Hematopoietic multipotent progenitor cell treated with erythropoietin and hydrocortisone succinate and interleukin-3 and kit ligand, for 4 days (in vitro differentiated cells): ENCODE data around the gene PPFIBP2.
A peak's percentile ranks its signal among the peaks of the same experiment; 100 is the strongest.

Source experiments
- DNase-seq: peaks from one replicate; pipeline ENCODE4 v3.0.0-alpha.2; 2015

PPFIBP2 gene

DNA sequence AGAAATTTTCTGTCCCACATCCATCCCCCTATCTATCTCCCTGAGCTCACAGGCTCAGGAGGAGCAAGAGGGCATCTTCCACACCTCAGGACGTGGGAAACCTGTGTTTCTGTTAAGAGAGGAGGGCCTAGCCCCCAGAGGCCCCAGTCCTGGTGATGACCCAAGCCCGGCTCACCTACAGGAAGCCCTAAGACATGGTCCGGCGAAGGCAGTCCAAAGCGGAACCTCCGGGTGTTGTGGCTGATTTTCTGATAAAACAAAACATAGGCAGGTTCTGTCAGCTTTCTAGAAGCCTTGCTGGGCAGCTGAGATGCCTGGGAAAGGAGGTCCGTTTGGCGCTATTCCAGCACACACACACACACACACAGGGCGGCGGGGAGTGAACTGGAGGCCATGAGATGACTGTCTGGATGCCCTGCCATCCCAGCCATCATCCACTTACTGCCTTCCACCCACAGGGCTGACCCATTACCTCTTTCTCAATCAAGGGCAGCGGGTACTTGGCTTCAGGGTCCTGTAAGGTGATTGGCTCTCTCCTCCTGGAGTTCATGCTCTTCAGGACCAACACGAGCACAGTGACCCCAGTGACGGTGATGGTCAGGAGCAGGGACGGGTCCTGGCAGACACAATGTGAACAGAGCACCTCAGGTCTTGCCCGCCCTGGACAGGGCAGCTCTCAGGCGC is 158.6 kb downstream of the PPFIBP2 start:
- no peak for DNase-seq

DNA sequence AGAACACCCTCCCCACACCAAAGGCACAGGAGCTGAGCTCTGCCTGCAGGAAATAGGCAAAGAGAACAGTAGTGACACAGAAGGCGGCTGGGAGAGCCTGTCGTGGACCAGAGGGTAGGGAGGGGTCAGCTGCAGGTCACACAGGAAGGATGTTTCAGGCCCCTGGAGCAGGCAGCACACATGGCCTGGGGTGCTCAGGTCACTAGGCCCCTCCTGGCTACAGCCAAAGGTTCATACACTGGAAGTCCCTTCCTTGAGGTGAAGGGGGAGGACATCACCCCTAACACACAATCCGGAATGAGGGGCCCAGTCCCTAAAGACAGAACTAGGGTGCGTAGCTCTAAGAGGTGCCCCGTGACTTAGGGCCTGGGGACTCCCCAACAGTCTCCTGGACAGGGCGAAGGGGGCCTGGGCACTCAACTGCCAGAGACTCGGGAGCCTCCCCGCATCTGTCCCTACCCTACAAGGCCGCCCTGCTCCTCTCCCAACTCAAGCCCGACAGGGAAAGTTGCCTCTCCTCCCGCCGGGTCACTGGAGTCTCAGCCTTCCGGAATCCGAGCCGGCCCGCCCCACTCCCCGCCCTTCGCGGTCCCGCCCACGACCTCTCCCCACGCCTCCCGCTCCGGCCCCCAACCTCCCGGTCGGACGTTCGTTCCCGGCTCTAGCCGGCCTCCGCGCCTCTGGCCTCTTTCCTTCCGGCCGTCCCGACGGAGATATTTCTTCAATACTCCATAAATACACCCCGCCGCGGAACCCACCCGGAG is 159.3 kb downstream of the PPFIBP2 start, which contains the start of gene CYB5R2:
TSS of gene CYB5R2 (minus strand) at position 541 of the 764 bp plus-strand sequence. CDS start 675 bp downstream, outside the sequence.
- DNase-seq, result no peak

DNA sequence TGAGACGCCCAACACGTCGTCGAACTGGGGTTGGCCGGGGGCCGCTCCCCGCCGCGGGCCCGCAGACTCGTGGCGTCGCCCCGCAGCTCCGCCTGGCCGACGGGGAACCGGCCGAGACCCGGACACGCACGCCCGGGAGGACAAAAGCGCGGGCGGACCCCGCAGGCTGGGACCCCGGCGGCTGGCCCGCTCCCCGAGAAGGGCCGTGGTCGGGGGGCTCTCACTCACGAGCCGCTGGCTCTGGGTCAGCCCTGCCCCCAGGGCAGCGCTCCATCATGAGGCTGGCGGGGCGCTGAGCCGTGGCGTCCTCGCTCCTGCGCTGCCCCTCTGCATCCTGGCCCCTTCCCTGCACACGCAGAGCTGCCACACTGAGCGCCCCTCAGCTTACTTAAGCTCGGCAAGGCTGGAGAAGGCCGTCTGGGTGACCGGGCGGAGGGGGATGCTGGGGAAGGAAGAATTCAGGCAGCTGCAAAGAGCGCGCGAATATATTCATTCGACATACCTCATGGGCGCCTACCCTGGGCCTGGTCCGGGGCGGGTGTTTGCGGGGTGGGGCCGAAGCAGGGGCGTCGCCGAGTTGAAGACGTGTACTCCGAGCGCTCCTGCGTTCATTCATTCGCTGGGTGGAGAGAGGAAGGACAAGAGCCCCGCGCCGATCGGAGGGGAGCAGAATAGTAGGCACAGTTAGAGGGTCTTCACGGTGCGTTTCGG is 160.1 kb downstream of the PPFIBP2 start:
- peak; percentile 20 for DNase-seq

DNA sequence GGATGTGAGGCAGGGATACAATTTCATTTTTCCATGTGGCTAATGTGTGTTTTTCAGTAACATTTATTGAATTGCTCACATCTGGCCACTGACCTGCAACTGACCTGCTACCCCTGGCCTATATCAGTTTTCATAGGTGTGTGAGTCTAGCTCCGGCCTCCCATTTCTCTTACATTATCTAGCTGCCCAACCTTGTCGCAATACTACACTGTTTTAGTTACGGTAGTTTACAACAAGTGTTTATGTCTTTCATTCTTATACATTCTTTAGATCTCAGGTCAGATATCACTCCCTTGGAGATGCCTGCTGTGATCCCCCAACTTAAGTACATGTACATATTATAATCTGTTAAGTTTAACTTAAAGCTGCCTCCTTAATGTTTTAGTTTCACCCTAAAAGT is 161.8 kb downstream of the PPFIBP2 start:
- no peak for DNase-seq

DNA sequence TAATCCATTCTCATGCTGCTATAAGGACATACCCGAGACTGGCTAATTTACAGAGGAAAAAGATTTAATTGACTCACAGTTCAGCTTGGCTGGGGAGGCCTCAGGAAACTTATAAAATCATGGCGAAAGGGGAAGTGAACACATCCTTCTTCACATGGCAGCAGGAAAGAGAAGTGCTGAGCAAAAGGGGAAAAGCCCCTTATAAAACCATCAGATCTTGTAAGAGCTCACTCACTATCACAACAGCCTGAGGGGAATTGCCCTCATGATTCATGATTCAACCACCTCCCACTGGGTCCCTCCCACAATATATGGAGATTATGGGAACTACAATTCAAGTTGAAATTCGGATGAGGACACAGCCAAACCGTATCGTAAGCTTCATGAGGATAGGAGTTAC is 163.3 kb downstream of the PPFIBP2 start:
- DNase-seq, result peak; percentile 7

DNA sequence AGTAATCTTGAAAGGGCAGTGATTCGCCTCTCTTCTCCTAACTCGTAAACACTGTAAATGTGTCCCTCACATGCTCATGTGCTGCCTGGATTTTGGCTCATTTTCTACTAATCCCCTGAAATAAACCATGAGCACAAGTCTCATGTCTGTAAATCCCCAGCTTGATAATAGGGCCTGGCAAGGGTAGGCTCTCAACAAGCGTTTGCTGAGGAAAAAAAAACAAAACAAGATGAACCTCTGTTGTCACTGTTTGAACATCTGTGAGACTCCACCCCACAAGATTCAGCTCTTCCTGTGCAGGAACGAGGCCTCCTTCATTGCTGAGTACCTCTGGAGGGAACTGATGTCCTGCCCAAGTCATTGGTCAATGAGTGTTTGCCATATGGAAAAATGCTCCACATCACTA is 164.0 kb downstream of the PPFIBP2 start:
- no peak for DNase-seq

DNA sequence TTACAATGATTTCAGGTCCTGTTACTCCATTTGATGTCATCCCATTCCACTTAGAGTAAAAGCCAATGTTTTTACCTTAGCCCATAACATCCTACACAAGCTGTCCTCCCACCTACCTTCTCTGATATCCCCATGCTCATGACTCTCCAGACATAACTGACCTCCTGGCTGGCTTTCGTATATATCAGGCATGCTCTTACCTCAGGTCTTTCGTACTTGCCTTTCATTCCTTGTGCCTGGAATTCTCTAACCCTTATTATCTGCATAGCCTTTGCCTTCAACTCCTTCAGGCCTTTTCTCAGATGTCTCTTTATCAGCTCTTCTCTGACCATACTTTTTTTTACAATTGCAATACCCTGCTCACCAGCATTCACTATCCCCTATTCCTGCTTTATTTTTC is 169.8 kb downstream of the PPFIBP2 start:
- no peak for DNase-seq

DNA sequence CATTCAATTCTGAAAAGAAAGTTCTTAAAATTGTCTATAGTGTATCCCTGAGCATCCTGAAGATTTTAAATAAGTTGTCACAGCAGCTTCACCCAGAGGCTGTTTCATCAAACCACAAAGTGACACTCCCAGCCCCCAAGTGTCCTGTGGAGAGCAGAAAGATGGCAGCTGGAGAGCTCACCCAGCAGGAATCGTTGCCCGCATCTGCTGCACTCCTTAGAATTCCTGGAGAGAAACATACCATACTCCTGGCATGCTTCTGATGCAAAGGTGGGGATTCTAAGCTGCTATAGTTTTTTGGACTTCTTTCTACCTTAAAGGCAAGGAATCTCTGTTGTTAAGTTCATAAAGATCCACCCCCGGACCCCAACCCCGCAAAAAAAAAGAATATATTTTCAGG is 173.0 kb downstream of the PPFIBP2 start:
- no peak for DNase-seq

DNA sequence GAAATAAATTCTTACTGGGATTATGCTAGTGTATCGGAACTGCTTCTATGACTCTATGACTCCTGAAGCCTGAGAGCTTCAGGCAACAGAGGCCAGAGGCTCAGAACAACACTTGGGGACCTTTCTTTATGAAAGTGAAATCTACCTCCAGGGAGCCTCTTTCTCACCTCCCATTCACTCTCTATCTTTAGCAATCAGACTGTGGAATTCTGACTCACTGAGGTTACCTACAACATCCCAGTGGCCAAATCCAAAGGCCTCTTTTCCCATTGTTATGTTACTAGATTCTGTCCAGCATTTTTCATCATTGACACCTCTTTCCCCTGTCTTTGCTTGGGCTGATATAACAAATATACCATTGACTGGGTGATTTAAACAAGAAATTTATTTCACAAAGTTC is 173.6 kb downstream of the PPFIBP2 start:
- no peak for DNase-seq

DNA sequence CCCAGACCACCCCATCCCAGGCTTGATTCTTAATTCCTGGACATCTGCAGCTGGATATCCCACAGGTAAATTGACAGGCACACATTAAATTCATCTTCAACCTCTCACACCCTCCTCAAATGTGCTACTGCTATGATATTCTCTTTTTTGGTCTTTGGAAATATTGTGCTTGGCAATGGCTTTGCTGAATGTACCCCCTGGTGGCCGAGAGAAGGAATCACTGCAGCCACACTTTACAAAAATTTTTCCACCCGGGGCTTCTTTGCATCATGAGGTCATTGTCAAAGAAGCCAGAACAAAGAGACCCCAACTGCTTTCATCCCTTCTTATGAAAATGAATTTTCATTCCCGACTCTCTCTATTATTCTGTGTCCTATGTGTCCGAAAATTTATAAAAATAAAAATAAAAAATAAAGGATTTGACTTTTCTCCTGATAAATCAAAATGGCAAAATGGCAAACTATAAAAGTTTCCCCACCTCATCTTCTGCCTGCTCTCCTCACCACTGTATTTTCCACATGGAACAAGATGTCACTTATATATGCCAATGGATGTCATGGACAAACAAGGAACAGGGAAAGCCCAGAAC is 174.5 kb downstream of the PPFIBP2 start:
- peak; percentile 63 for DNase-seq

DNA sequence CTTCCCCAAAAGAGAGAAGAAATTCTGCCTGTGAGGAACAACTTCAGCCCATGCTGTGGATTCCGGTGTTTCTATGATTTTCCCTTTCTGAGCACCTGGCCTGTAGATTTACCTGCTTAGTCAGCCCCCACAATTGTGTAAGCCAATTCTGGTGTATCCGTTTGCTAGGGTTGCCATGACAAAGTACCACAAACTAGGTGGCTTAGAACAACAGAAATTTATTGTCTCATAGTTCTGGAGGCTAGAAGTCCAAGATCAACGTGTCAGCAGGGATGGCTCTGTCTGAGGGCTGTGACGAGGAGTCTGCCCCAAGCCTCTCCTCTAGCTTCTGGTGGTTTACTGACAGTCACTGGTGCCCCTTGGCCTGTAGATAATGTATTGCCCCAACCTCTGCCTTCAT is 175.4 kb downstream of the PPFIBP2 start:
- no peak for DNase-seq

DNA sequence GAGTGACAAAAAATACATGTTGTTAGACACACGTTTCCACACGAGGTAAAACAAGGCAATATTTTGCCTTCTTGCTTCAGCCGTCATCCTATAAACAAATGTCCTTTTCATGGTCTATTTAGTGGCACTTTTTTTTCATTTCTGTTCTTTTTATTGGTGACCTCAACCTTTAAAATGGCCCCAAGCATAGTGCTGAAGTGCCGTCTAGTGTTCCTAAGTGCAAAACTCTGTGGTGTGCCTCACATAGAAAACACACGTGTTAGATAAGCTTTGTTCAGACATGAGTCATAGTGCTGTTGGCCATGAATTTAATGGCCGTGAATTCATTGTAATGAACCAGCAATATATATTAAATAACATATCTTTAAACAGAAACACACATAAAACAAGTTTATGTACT is 176.8 kb downstream of the PPFIBP2 start:
- DNase-seq, result no peak

DNA sequence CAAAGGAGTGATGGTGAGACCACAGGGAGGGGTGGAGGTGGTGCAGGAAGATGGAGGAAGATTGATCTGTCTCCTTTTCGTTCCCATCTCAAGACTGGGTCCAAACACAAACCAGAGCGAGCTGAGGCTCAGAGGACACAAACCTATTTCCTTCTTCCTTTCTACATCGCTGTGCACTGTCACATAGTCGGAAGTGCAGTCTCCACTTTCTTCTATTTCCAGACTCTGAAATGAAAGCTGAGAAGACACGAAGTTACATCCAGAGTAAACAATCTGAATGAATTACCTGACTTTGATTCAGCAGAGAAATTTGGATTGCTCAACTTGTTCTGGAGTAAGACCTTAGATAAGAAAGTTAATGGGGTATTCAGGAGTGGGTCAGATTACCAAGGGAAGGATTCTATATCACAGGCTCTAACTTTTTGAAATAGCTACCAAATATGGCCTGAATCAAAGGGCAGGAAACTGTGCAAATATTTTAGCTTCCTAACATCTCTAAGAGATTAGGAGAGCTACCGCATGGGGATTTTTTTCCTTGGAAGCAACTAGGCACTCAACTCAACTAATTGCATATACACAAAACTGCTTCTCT is 178.1 kb downstream of the PPFIBP2 start:
- no peak for DNase-seq

DNA sequence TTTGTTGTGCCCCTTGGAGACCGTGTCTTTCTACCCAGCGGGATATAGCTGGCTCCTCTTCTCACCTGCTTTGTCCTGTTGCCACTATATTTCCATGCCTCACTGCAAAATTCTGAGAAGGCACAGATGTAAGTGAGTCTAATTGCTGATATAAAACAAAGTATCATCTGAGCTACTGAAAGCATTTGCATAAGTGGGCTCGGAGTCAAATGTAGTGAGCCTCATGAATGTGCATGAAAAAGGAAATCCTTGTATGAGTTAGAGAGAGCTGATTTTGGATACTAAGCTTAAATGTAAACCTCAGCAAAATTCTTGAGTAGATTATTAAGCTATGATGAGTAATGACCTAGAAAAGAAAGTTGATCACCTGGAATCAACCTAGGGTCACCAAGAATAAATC is 178.6 kb downstream of the PPFIBP2 start:
- DNase-seq, result no peak

DNA sequence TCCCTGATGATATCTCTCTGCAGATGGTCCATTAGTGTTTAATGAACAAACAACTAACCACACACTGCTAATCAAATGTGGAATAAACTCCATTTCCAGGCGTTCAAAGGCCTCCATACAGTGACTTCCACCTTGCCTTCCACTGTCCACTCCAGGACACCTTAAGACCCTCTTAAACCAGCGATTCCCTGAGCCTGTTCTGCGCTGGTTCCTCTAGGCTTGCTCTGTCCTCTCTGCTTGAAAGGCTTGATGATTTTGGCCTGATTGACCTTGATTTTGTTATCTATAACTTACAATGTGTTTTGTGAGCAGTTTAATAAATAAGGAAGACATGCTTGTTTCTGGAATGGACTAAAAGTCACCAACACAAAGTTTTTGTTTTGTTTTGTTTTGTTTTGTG is 180.4 kb downstream of the PPFIBP2 start:
- no peak for DNase-seq

DNA sequence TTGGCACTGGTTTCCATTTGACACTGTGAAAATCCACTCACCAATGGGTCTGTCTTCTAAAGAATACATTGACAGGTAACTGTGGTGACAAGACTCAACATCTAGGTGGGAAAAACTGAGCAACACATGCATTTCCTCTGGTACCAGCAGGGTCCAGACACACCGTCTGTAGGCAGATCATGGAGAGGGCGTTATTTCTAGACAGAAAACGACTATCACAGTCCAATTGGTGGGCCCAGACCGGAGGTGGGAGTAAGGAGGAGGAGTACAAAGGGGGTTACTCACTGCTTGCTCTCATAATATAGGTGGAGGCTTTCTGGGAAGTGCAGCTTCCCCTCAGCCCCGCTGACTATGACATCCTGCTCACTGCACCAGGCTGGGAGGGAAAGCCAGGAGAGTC is 182.6 kb downstream of the PPFIBP2 start:
- DNase-seq, result no peak
